ENCODE results near the gene TTLL8.

GRCh38 chr22:50046019-50046415 is 12.1 kb downstream of the TTLL8 start:
- no peak for TF ChIP-seq POLR2A (IDR thresholded peaks at IDR 0.05)
- TF ChIP-seq CTCF (IDR thresholded peaks at IDR 0.05): no peak
- no peak for TF ChIP-seq POLR2AphosphoS5 (IDR thresholded peaks at IDR 0.05)
